Keratinocyte (primary cell): Measurements from ENCODE around the gene CCM2. TPM values are rescaled to one million over a fixed set of nuclear protein-coding genes. Genes with fewer than 3 reads are reported as not detected.

Experiments used
- DNase-seq: peaks from one replicate; pipeline ENCODE4 v3.0.0-alpha.2; 2011; ENCODE audit warnings: low read depth, missing footprints, low spot score
- FAIRE-seq: peaks from 2 replicates; lab custom pipeline; 2011; peaks lifted over from hg19 to GRCh38; lab: Jason Lieb, UNC
- H2AFZ ChIP-seq: 2 replicates; pipeline ENCODE4 v1.6.0; 2012; ENCODE audit warnings: low read length, control low read depth, inconsistent platforms; ENCODE audit not compliant: control insufficient read depth
- H3K27ac ChIP-seq: 2 replicates; pipeline ENCODE4 v1.5.1; 2011; ENCODE audit warnings: low read length; ENCODE audit not compliant: control insufficient read depth, insufficient read depth
- H3K27me3 ChIP-seq: 3 replicates; pipeline ENCODE4 v1.6.0; 2011; ENCODE audit warnings: low read length; ENCODE audit not compliant: control insufficient read depth, insufficient read depth; ENCODE audit errors: extremely low read depth
- H3K36me3 ChIP-seq, 2 experiments: 2 replicates in 1 of 2; 3 replicates in 1 of 2; pipeline ENCODE4 v1.5.1; 2011; ENCODE audit warnings: low read length in 2 of 2, mild to moderate bottlenecking in 1 of 2; ENCODE audit not compliant: control insufficient read depth in 2 of 2, insufficient read depth in 2 of 2; ENCODE audit errors: extremely low read depth in 1 of 2
- H3K4me1 ChIP-seq: 3 replicates; pipeline ENCODE4 v1.5.1; 2011; ENCODE audit warnings: low read length; ENCODE audit not compliant: control insufficient read depth, insufficient read depth; ENCODE audit errors: extremely low read depth
- H3K4me2 ChIP-seq: 3 replicates; pipeline ENCODE4 v1.6.0; 2011; ENCODE audit warnings: low read depth, low read length; ENCODE audit not compliant: control insufficient read depth, insufficient read depth; ENCODE audit errors: extremely low read depth
- H3K4me3 ChIP-seq, 3 experiments: fragments of 200-600 bp in 1 of 3; sonication (generic) in 1 of 3; 2 replicates in 2 of 3; 3 replicates in 1 of 3; pipeline ENCODE4 v1.5.1; 2011 to 2016; ENCODE audit warnings: low read length in 3 of 3, mild to moderate bottlenecking in 3 of 3, control low read depth in 2 of 3, inconsistent platforms in 1 of 3, low read depth in 1 of 3, mixed read lengths in 1 of 3, mixed run types in 1 of 3, moderate library complexity in 1 of 3; ENCODE audit not compliant: control insufficient read depth in 2 of 3, insufficient read depth in 2 of 3; ENCODE audit errors: extremely low read depth in 1 of 3
- H3K79me2 ChIP-seq: 2 replicates; pipeline ENCODE4 v1.6.0; 2012; ENCODE audit warnings: low read length; ENCODE audit not compliant: control insufficient read depth, insufficient read depth
- H3K9ac ChIP-seq: 3 replicates; pipeline ENCODE4 v1.6.0; 2011; ENCODE audit warnings: low read length; ENCODE audit not compliant: control insufficient read depth, insufficient read depth; ENCODE audit errors: extremely low read depth
- H3K9me1 ChIP-seq: 3 replicates; pipeline ENCODE4 v1.6.0; 2011; ENCODE audit warnings: low read length; ENCODE audit not compliant: control insufficient read depth, insufficient read depth; ENCODE audit errors: extremely low read depth
- H3K9me3 ChIP-seq: 2 replicates; pipeline ENCODE4 v1.5.1; 2012; ENCODE audit warnings: low read depth, low read length; ENCODE audit not compliant: control insufficient read depth
- H4K20me1 ChIP-seq: 3 replicates; pipeline ENCODE4 v1.6.0; 2011; ENCODE audit warnings: low read length; ENCODE audit not compliant: control insufficient read depth, insufficient read depth; ENCODE audit errors: extremely low read depth
- EZH2 ChIP-seq: IDR thresholded peaks from one replicate; pipeline ENCODE4 v1.6.1; 2012; ENCODE audit warnings: inconsistent platforms, mild to moderate bottlenecking, low read length, moderate library complexity
- dilution Hi-C: fragments of 300-500 bp; cut with MboI; formaldehyde crosslinking; loops from one replicate; pipeline ENCODE4 v1.7.0; 2020; ENCODE audit warnings: low sequenced_read_pairs; ENCODE audit not compliant: extremely low pct_ligation_motif_present
- polyA plus RNA-seq, 5 experiments: library from polyadenylated mRNA; depleted of rRNA in 3 of 5; stranded (reverse) in 3 of 5; stranded (forward) in 1 of 5; unstranded in 1 of 5; fragments of >200 nt; gene quantifications; 1 replicate in 1 of 5; 2 replicates in 3 of 5; 3 replicates in 1 of 5; pipeline versions ENCODE4 v1.2.1 to v1.2.3, GENCODE V29; 2011 to 2012; ENCODE audit warnings: missing spikeins in 2 of 5, low read depth in 1 of 5, low replicate concordance in 1 of 5
- TF ChIP-seq, protein P1 (sequence below), 3 experiments: IDR thresholded peaks in 1 of 3; conservative IDR thresholded peaks in 1 of 3; optimal IDR thresholded peaks in 1 of 3; 2 replicates in 2 of 3; 3 replicates in 1 of 3; pipeline versions ENCODE3 to v1.5.1; 2011; ENCODE audit warnings: low read length in 3 of 3, mild to moderate bottlenecking in 3 of 3, moderate library complexity in 2 of 3, control low read depth in 1 of 3, inconsistent platforms in 1 of 3; ENCODE audit not compliant: insufficient read depth in 2 of 3; ENCODE audit errors: extremely low read depth in 1 of 3

The CCM2 gene
- polyA plus RNA-seq, 1 donor (not counting 4 experiments of a cell fraction or from before 2014, with no cell fraction given) = 44.8 TPM

DNA sequence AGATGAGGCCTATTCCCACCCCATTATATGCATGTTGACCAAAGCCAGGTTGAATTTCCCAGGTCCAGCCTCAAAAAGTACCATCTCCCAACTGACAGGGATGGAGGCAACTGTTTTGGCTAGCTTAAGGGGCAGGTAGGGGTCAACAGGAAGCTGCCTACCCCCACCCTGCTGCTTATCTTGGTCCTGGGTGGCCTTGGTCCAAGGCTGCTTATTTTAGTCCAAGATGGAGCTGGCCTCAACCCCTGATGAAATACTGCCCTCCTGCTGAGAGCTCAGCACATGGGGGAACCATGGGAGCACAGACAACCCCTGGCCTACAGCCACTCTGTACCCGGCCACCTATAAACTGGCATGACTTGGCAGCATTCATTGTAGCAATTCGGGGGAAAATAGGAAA lies 44.3 kb upstream of the CCM2 start:
- no peaks in the 10 kb centered on the region for H4K20me1 ChIP-seq
- FAIRE-seq (no peak), DNase-seq (no peak)
- no peaks in the 10 kb centered on the region for H3K9me1 ChIP-seq
- no peak overlapping the region for H3K4me2 ChIP-seq
- no peaks in the 10 kb centered on the region for H3K9me3 ChIP-seq
- H3K4me3 ChIP-seq = no peak overlapping the region
- no peak for TF ChIP-seq EZH2
- dilution Hi-C loops = no loop called here
- no peak overlapping the region for H3K9ac ChIP-seq
- peaks cover 14% of the 10 kb centered on the region for H3K4me1 ChIP-seq
- H3K27ac ChIP-seq = no peak overlapping the region
- no peaks in the 10 kb centered on the region for H3K36me3 ChIP-seq
- H3K79me2 ChIP-seq = no peaks in the 10 kb centered on the region
- peaks cover 3% of the 10 kb centered on the region for H3K27me3 ChIP-seq
- no peak overlapping the region for H2AFZ ChIP-seq

DNA sequence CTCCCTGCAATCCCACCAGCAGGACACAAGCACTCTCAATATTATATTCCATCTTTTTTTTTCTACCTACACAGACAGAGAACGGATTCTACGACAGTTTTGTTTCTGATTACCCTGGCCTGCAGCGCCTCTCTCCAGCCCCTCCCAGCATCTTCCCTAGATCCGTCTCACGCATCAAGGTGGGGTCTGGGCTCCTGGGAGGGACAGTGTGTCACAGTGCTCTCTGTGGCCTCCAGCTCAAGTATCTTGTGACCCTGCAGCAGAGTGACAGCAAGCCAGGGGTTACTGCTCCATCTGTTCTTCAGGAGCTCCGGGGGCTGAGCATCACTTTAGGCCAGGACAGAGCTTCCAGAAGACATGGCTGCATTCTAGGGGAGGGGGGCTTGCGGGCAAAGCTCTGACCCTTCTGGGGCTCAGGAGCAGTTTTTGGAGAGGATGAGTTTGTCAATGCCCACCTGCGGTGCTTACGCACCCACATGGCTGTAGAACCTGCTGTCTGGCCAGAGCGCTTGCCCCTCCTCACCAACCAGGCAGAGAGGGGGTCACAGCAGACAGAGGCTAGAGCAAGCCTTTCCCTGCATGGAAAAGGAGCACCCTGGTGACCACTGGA lies 43.7 kb upstream of the CCM2 start:
- no peak overlapping the region for H2AFZ ChIP-seq
- H3K27ac ChIP-seq = no peak overlapping the region
- no peak overlapping the region for H3K4me3 ChIP-seq
- dilution Hi-C loops = no loop called here
- no peak overlapping the region for H3K4me2 ChIP-seq
- FAIRE-seq (no peak), DNase-seq (no peak)
- H3K9me3 ChIP-seq = no peaks in the 10 kb centered on the region
- no peak for TF ChIP-seq EZH2
- TF ChIP-seq, protein P1, sequence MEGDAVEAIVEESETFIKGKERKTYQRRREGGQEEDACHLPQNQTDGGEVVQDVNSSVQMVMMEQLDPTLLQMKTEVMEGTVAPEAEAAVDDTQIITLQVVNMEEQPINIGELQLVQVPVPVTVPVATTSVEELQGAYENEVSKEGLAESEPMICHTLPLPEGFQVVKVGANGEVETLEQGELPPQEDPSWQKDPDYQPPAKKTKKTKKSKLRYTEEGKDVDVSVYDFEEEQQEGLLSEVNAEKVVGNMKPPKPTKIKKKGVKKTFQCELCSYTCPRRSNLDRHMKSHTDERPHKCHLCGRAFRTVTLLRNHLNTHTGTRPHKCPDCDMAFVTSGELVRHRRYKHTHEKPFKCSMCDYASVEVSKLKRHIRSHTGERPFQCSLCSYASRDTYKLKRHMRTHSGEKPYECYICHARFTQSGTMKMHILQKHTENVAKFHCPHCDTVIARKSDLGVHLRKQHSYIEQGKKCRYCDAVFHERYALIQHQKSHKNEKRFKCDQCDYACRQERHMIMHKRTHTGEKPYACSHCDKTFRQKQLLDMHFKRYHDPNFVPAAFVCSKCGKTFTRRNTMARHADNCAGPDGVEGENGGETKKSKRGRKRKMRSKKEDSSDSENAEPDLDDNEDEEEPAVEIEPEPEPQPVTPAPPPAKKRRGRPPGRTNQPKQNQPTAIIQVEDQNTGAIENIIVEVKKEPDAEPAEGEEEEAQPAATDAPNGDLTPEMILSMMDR (optimal IDR thresholded peaks at IDR 0.05 in 1 of 3, IDR thresholded peaks at IDR 0.05 in 1 of 3, conservative IDR thresholded peaks at IDR 0.05 in 1 of 3; ENCODE audit: extremely low read depth in 1 of 3, insufficient read depth in 2 of 3, low read length in 3 of 3) = no peak
- H3K27me3 ChIP-seq = peaks cover 3% of the 10 kb centered on the region
- H3K4me1 ChIP-seq = peaks cover 14% of the 10 kb centered on the region
- no peaks in the 10 kb centered on the region for H3K36me3 ChIP-seq
- H4K20me1 ChIP-seq = no peaks in the 10 kb centered on the region
- no peaks in the 10 kb centered on the region for H3K79me2 ChIP-seq
- no peak overlapping the region for H3K9ac ChIP-seq
- H3K9me1 ChIP-seq = no peaks in the 10 kb centered on the region
